ENCODE results near the gene HNRNPK. TPM values are rescaled to one million over a fixed set of nuclear protein-coding genes. Genes with fewer than 3 reads are reported as not detected.
A peak's percentile ranks its signal among the peaks of the same experiment; 100 is the strongest.

HNRNPK gene
- total and polyA plus RNA-seq, 2 donors from 2014 or later = 290 to 483 TPM

DNA sequence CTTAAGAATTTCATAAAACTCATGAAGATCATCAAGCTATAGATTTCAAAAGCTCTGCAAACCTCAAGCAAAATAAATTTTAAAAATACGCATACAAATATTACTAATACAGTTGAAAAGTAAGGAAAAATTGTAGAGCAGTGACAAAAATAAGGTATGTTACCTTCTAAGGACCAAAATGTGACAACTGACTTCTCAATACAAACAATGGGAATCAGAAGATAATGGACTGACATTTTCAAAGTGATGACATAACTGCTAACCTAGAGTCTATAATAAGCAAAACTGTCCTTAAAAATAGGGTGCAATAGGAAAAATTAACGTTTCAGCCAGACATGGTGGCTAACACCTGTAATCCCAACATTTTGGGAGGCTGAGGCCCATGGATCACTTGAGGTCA is 27.6 kb upstream of the HNRNPK start:
- no peaks in the 10 kb centered on the region for H3K36me3 ChIP-seq (ENCODE audit: control insufficient read depth in 2 of 3, insufficient read depth in 3 of 3, low read length in 3 of 3)
- H3K27ac ChIP-seq (ENCODE audit: low read depth in 2 of 2, low read length in 2 of 2) = no peak overlapping the region
- TF ChIP-seq, protein P1, sequence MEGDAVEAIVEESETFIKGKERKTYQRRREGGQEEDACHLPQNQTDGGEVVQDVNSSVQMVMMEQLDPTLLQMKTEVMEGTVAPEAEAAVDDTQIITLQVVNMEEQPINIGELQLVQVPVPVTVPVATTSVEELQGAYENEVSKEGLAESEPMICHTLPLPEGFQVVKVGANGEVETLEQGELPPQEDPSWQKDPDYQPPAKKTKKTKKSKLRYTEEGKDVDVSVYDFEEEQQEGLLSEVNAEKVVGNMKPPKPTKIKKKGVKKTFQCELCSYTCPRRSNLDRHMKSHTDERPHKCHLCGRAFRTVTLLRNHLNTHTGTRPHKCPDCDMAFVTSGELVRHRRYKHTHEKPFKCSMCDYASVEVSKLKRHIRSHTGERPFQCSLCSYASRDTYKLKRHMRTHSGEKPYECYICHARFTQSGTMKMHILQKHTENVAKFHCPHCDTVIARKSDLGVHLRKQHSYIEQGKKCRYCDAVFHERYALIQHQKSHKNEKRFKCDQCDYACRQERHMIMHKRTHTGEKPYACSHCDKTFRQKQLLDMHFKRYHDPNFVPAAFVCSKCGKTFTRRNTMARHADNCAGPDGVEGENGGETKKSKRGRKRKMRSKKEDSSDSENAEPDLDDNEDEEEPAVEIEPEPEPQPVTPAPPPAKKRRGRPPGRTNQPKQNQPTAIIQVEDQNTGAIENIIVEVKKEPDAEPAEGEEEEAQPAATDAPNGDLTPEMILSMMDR (IDR thresholded peaks at IDR 0.05; ENCODE audit: borderline replicate concordance, extremely low read depth, insufficient read depth) = no peak
- no peaks in the 10 kb centered on the region for H3K9me3 ChIP-seq (ENCODE audit: control insufficient read depth in 2 of 3, insufficient read depth in 1 of 3, low read length in 3 of 3)
- H3K4me3 ChIP-seq (ENCODE audit: low read length in 3 of 3) = no peak overlapping the region
- DNase-seq (no peak), FAIRE-seq (no peak)
- no peak overlapping the region for H3K9ac ChIP-seq (ENCODE audit: low read length in 3 of 3)
- H3K4me1 ChIP-seq (ENCODE audit: control insufficient read depth in 2 of 3, insufficient read depth in 2 of 3, low read depth in 1 of 3, low read length in 3 of 3) = no peaks in the 10 kb centered on the region
- H3K27me3 ChIP-seq (ENCODE audit: control insufficient read depth, insufficient read depth, low read length) = no peaks in the 10 kb centered on the region
- intact Hi-C loops (cut with DNase I) = no loop called here

GRCh38 chr9:84003246-84003645 is 23.2 kb upstream of the HNRNPK start:
- no peak overlapping the region for H3K4me3 ChIP-seq (ENCODE audit: low read length in 3 of 3)
- TF ChIP-seq, protein P1 (IDR thresholded peaks at IDR 0.05; ENCODE audit: borderline replicate concordance, extremely low read depth, insufficient read depth) = no peak
- no peaks in the 10 kb centered on the region for H3K27me3 ChIP-seq (ENCODE audit: control insufficient read depth, insufficient read depth, low read length)
- no peak overlapping the region for H3K9ac ChIP-seq (ENCODE audit: low read length in 3 of 3)
- no peak for DNase-seq
- H3K9me3 ChIP-seq (ENCODE audit: control insufficient read depth in 2 of 3, insufficient read depth in 1 of 3, low read length in 3 of 3) = no peaks in the 10 kb centered on the region
- H3K27ac ChIP-seq (ENCODE audit: low read depth in 2 of 2, low read length in 2 of 2) = no peak overlapping the region
- no peak for FAIRE-seq
- intact Hi-C loops (cut with DNase I) = no loop called here
- H3K4me1 ChIP-seq (ENCODE audit: control insufficient read depth in 2 of 3, insufficient read depth in 2 of 3, low read depth in 1 of 3, low read length in 3 of 3) = no peaks in the 10 kb centered on the region
- no peaks in the 10 kb centered on the region for H3K36me3 ChIP-seq (ENCODE audit: control insufficient read depth in 2 of 3, insufficient read depth in 3 of 3, low read length in 3 of 3)

GRCh38 chr9:84002344-84002743 is 22.3 kb upstream of the HNRNPK start:
- no peaks in the 10 kb centered on the region for H3K4me1 ChIP-seq (ENCODE audit: control insufficient read depth in 2 of 3, insufficient read depth in 2 of 3, low read depth in 1 of 3, low read length in 3 of 3)
- H3K36me3 ChIP-seq (ENCODE audit: control insufficient read depth in 2 of 3, insufficient read depth in 3 of 3, low read length in 3 of 3) = no peaks in the 10 kb centered on the region
- H3K9ac ChIP-seq (ENCODE audit: low read length in 3 of 3) = no peak overlapping the region
- no peaks in the 10 kb centered on the region for H3K9me3 ChIP-seq (ENCODE audit: control insufficient read depth in 2 of 3, insufficient read depth in 1 of 3, low read length in 3 of 3)
- TF ChIP-seq, protein P1 (IDR thresholded peaks at IDR 0.05; ENCODE audit: borderline replicate concordance, extremely low read depth, insufficient read depth) = no peak
- FAIRE-seq (peak; percentile 25), DNase-seq (no peak)
- no peak overlapping the region for H3K4me3 ChIP-seq (ENCODE audit: low read length in 3 of 3)
- H3K27me3 ChIP-seq (ENCODE audit: control insufficient read depth, insufficient read depth, low read length) = no peaks in the 10 kb centered on the region
- intact Hi-C loops (cut with DNase I) = no loop called here
- peak overlapping the region in 1 of 2 donors; percentile 4 for H3K27ac ChIP-seq (ENCODE audit: low read depth in 2 of 2, low read length in 2 of 2)

DNA sequence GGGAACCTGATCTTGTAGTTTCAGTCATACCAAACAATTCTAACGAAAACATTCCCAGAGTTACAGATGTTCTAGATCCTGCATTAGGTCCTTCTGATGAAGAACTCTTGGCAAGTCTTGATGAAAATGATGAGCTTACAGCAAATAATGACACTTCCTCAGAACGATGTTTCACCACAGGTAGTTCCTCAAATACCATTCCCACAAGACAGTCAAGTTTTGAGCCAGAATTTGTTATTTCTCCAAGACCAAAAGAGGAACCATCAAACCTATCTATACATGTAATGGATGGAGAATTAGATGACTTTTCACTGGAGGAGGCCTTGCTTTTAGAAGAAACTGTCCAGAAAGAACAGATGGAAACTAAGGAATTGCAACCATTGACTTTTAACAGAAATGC is 21.6 kb upstream of the HNRNPK start:
- FAIRE-seq = no peak
- TF ChIP-seq, protein P1 (IDR thresholded peaks at IDR 0.05; ENCODE audit: borderline replicate concordance, extremely low read depth, insufficient read depth) = no peak
- no peaks in the 10 kb centered on the region for H3K9me3 ChIP-seq (ENCODE audit: control insufficient read depth in 2 of 3, insufficient read depth in 1 of 3, low read length in 3 of 3)
- no peaks in the 10 kb centered on the region for H3K36me3 ChIP-seq (ENCODE audit: control insufficient read depth in 2 of 3, insufficient read depth in 3 of 3, low read length in 3 of 3)
- no peak overlapping the region for H3K4me3 ChIP-seq (ENCODE audit: low read length in 3 of 3)
- intact Hi-C loops (cut with DNase I) = no loop called here
- no peak overlapping the region for H3K9ac ChIP-seq (ENCODE audit: low read length in 3 of 3)
- no peak for DNase-seq
- no peaks in the 10 kb centered on the region for H3K4me1 ChIP-seq (ENCODE audit: control insufficient read depth in 2 of 3, insufficient read depth in 2 of 3, low read depth in 1 of 3, low read length in 3 of 3)
- H3K27me3 ChIP-seq (ENCODE audit: control insufficient read depth, insufficient read depth, low read length) = no peaks in the 10 kb centered on the region
- no peak overlapping the region for H3K27ac ChIP-seq (ENCODE audit: low read depth in 2 of 2, low read length in 2 of 2)

Measured in kidney (tissue), 14 donors.